ENCODE data around the gene COPE.

GRCh38 chr19:18921593-18921992, 2.4 kb upstream of the COPE start:
- TF ChIP-seq CTCF (conservative IDR thresholded peaks at IDR 0.05; ENCODE audit: low read depth, low read length), result no peak
- no peak for TF ChIP-seq EZH2 (IDR thresholded peaks at IDR 0.05; ENCODE audit: low read length, unreplicated experiment)
- no peak for TF ChIP-seq EZH2phosphoT487 (IDR thresholded peaks at IDR 0.05; ENCODE audit: borderline replicate concordance, low read length)

All from PC-3 (cell line).